PC-9 (cell line): ENCODE results near the gene DEF6. TPM values are rescaled to one million over a fixed set of nuclear protein-coding genes. Genes with fewer than 3 reads are reported as not detected.

Experiments used
- BruUV-seq: library from RNA; stranded (reverse); fragments of 400-500 nt; replicated peaks from 2 replicates; lab custom pipeline; 2021; lab: Mats Ljungman, UMichigan
- CTCF ChIA-PET: fragments of 300-600 bp; sonication (Branson Sonifier 250); formaldehyde crosslinking; loops from one replicate; lab custom pipeline; 2022; ENCODE audit warnings: antibody characterized with exemption; lab: Charles Lee
- POLR2A ChIA-PET: fragments of 300-600 bp; sonication (Branson Sonifier 250); formaldehyde crosslinking; loops from one replicate; lab custom pipeline; 2022; ENCODE audit warnings: antibody characterized with exemption; ENCODE audit not compliant: unreplicated experiment; lab: Charles Lee
- DNase-seq, 2 experiments: peaks; one replicate each; pipeline versions ENCODE4 v3.0.0 to v3.0.0-alpha.2; 2015 to 2022; ENCODE audit warnings: mixed read lengths in 1 of 2
- H2AFZ ChIP-seq: fragments of 200-600 bp; sonication (generic); 2 replicates; pipeline ENCODE4 v1.8.1; 2017; ENCODE audit warnings: antibody characterized with exemption
- H3F3A ChIP-seq: fragments of 200-600 bp; sonication (generic); 2 replicates; pipeline ENCODE4 v1.8.1; 2017; ENCODE audit warnings: antibody characterized with exemption, mild to moderate bottlenecking, low read depth; ENCODE audit not compliant: insufficient read depth
- H3K27ac ChIP-seq: fragments of 200-600 bp; sonication (generic); 2 replicates; pipeline ENCODE4 v1.6.1; 2016; ENCODE audit warnings: mixed run types
- H3K27me3 ChIP-seq: fragments of 200-600 bp; sonication (generic); 2 replicates; pipeline ENCODE4 v1.6.1; 2016; ENCODE audit warnings: low read depth, mixed run types; ENCODE audit not compliant: insufficient read depth
- H3K36me3 ChIP-seq: fragments of 200-600 bp; sonication (generic); 2 replicates; pipeline ENCODE4 v1.6.1; 2016; ENCODE audit warnings: low read depth, mixed run types
- H3K4me1 ChIP-seq: fragments of 200-600 bp; sonication (generic); replicated peaks from 2 replicates; pipeline ENCODE4 v1.6.1; 2016; ENCODE audit warnings: mixed run types; ENCODE audit not compliant: insufficient read depth
- H3K4me2 ChIP-seq: fragments of 200-600 bp; sonication (generic); 2 replicates; pipeline ENCODE4 v1.6.1; 2017; ENCODE audit warnings: mixed run types
- H3K4me3 ChIP-seq: fragments of 200-600 bp; sonication (generic); 2 replicates; pipeline ENCODE4 v1.6.1; 2016; ENCODE audit warnings: mixed run types
- H3K79me2 ChIP-seq: fragments of 200-600 bp; sonication (generic); 2 replicates; pipeline ENCODE4 v1.6.1; 2017; ENCODE audit warnings: low read depth, mixed run types
- H3K9me2 ChIP-seq: fragments of 200-600 bp; sonication (generic); 2 replicates; pipeline ENCODE4 v1.8.1; 2017; ENCODE audit warnings: mild to moderate bottlenecking; ENCODE audit not compliant: insufficient read depth
- H3K9me3 ChIP-seq: fragments of 200-600 bp; sonication (generic); 2 replicates; pipeline ENCODE4 v1.8.1; 2016; ENCODE audit warnings: low read depth; ENCODE audit not compliant: insufficient read depth
- H4K20me1 ChIP-seq: fragments of 200-600 bp; sonication (generic); 2 replicates; pipeline ENCODE4 v1.8.1; 2017; ENCODE audit not compliant: insufficient read depth
- EZH2 ChIP-seq: fragments of 200-600 bp; sonication (generic); IDR thresholded peaks from 2 replicates; pipeline ENCODE4 v1.8.0; 2017; ENCODE audit warnings: antibody characterized with exemption, low read depth
- intact Hi-C: fragments of 100-400 bp; cut with micrococcal nuclease; formaldehyde crosslinking; loops from one replicate; pipeline ENCODE4 v1.10.0; 2022; ENCODE audit not compliant: unreplicated experiment
- total RNA-seq: library from RNA; stranded (reverse); gene quantifications from 2 replicates; pipeline ENCODE4 v1.2.3, GENCODE V29; 2021
- TF ChIP-seq, protein P1 (sequence below): fragments of 200-600 bp; sonication (generic); conservative IDR thresholded peaks from 2 replicates; pipeline ENCODE4 v1.6.1; 2017; ENCODE audit warnings: mixed run types, antibody characterized with exemption, mild to moderate bottlenecking, moderate library complexity

The DEF6 gene
- total RNA-seq, 1 experiment from 2014 or later = 19.6 TPM

DNA sequence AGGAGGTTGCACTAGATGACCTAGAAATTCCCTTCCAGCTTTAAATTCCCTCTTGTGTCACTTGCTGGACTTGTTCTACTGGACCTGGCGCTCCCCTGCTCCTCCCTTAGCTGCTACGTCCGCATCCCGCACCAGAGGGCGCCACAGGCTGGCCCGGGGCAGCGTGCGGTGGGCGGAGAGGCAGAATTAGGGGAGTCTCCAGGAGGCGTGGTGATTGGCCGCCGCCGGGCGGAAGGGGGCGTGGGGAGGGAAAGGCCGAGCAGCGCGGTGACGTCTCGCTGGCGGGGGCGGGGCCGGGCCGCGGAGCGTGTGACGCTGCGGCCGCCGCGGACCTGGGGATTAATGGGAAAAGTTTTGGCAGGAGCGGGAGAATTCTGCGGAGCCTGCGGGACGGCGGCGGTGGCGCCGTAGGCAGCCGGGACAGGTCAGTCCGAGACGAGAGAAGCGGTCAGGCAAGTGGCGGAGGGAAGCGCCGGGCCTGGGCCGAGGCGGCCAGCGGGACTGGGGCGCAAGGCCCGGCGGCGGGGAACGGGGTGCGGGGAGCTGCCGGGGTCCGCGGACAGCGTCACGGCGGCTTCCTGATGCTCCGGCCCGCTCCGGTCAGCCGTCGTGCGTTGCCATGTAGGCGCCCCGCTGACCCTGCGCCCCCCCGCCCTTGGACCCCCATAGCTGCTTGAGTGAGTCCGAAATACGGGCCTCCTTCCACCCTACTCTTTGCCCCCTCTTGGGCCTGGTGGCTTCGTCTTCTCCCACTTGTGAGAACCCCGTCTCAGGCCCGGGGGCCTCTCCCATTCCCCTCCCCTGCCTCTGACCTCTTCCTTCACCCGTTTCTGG is 44.9 kb downstream of the DEF6 start, which contains the start of gene PPARD:
Gene PPARD, plus strand, starts transcription at position 301 of the 834 bp plus-strand sequence. CDS start 68,530 bp downstream, outside the sequence.
- Histone ChIP-seq H3K36me3 (no peaks in the 10 kb centered on the region), H3K9me3 (no peaks in the 10 kb centered on the region), H3K79me2 (peaks cover 26% of the 10 kb centered on the region), H3K4me2 (peak within 1 kb of the TSS; percentile 93), H3K4me3 (peak within 1 kb of the TSS; percentile 77), H3F3A (peaks cover 13% of the 10 kb centered on the region; the same call in 1 of the 2 replicates), H2AFZ (peak within 1 kb of the TSS; percentile 44; the same call in 1 of the 2 replicates), H3K9me2 (no peaks in the 10 kb centered on the region), H3K27me3 (no peaks in the 10 kb centered on the region), H3K27ac (peak within 1 kb of the TSS; percentile 95), H4K20me1 (no peaks in the 10 kb centered on the region), H3K4me1 (peaks cover 25% of the 10 kb centered on the region)
- intact Hi-C loops = loop anchor here (1.0 kb wide), 6 partner anchors 45 to 395 kb away; partner anchors contain the start of genes ARMC12, DEF6 and RPL10A
- no TSS peak for BruUV-seq
- ChIA-PET CTCF (interaction anchor here (0.5 to 1.8 kb wide), 11 partner anchors 10 to 468 kb away, joined by 3 to 25 read pairs (median 5); partner anchors contain the start of genes FANCE and TEAD3), POLR2A (interaction anchor here (0.5 to 0.6 kb wide), 2 partner anchors 104 to 871 kb away, joined by 6 to 13 read pairs; no protein-coding TSS in a partner anchor)
- TF ChIP-seq EZH2 = no peak
- TF ChIP-seq, protein P1, sequence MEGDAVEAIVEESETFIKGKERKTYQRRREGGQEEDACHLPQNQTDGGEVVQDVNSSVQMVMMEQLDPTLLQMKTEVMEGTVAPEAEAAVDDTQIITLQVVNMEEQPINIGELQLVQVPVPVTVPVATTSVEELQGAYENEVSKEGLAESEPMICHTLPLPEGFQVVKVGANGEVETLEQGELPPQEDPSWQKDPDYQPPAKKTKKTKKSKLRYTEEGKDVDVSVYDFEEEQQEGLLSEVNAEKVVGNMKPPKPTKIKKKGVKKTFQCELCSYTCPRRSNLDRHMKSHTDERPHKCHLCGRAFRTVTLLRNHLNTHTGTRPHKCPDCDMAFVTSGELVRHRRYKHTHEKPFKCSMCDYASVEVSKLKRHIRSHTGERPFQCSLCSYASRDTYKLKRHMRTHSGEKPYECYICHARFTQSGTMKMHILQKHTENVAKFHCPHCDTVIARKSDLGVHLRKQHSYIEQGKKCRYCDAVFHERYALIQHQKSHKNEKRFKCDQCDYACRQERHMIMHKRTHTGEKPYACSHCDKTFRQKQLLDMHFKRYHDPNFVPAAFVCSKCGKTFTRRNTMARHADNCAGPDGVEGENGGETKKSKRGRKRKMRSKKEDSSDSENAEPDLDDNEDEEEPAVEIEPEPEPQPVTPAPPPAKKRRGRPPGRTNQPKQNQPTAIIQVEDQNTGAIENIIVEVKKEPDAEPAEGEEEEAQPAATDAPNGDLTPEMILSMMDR = peak; percentile 96
- DNase-seq = peak; percentile 91 to 99

DNA sequence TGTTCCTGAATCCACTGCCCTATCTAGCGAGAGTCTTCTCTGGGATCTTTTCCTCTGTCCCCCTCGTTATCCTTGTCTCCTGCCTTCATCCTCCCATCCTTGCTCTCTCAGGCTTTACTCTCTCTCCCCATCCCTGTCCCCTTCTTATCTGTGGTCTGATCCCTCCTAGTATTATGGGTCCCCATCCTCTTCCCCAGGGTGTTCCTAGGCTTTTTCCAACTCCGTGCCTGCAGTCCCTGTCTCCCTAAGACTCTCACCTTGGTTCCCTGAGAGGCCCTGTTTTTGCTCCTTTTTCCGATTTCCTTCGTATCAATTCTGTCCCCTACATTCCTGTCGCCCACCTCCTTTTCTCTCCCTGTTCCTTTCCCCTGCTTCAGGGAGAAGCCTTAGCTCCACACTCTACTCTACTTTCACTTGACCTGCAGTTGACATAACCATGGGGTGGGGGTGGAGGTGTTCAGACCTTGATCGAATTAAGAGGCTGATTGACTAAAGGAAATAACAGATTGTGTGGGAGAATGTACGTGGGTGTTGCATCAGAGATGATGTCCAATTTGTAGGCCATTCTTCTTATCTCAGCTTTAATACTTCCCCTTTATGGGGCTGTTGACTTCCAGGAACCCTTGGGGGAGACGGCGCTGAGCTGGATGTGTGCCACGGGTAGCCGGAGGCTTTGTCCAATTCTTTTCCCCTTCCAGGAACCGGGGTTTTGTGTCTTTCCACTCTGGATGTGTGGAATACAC is 45.6 kb downstream of the DEF6 start:
- H3K9me2 ChIP-seq = no peaks in the 10 kb centered on the region
- peaks cover 25% of the 10 kb centered on the region for H3K4me1 ChIP-seq
- ChIA-PET CTCF (interaction anchor here (1.2 to 1.8 kb wide), 3 partner anchors 72 to 106 kb away, joined by 4 to 25 read pairs (median 8); no protein-coding TSS in a partner anchor), POLR2A (interaction anchor here (0.6 kb wide), 1 partner anchor 46 kb away, joined by 5 read pairs; no protein-coding TSS in a partner anchor)
- peak overlapping the region; percentile 77 for H3K4me3 ChIP-seq
- TSS peak; percentile 46 for BruUV-seq
- no peaks in the 10 kb centered on the region for H4K20me1 ChIP-seq
- H3K79me2 ChIP-seq = peaks cover 26% of the 10 kb centered on the region
- H3K36me3 ChIP-seq = no peaks in the 10 kb centered on the region
- H3K27me3 ChIP-seq = no peaks in the 10 kb centered on the region
- intact Hi-C loops = no loop called here
- TF ChIP-seq, protein P1 = no peak
- no peak for TF ChIP-seq EZH2
- H3F3A ChIP-seq = peaks cover 13% of the 10 kb centered on the region; the same call in 1 of the 2 replicates
- H3K27ac ChIP-seq = peak overlapping the region; percentile 95
- 0 out of 2 replicates have a peak overlapping the region, but pooled peaks have one; percentile 44 for H2AFZ ChIP-seq
- H3K4me2 ChIP-seq = peak overlapping the region; percentile 93
- DNase-seq = no peak
- no peaks in the 10 kb centered on the region for H3K9me3 ChIP-seq
